ENCODE measurements around the gene FKRP. TPM values are rescaled to one million over a fixed set of nuclear protein-coding genes. Genes with fewer than 3 reads are reported as not detected.
"Not testable (repeated sequence)": the region's sequence is repeated elsewhere in the genome, so short reads cannot be mapped to it uniquely, and the experiment has no call there.

FKRP gene
- total RNA-seq, 3 donors from 2014 or later (not counting 1 experiment from before 2014, with no cell fraction given): 19.1 to 23.3 (median 19.8) TPM

GRCh38 chr19:46775642-46776258, 29.9 kb downstream of the FKRP start:
- Mint-ChIP-seq H3K36me3 (no peaks in the 10 kb centered on the region), H3K4me3 (no peak overlapping the region), H3K4me1 (peaks cover 15 to 34% of the 10 kb centered on the region in 2 donors), H3K9me3 (no peaks in the 10 kb centered on the region), H3K27ac (no peak overlapping the region), H3K27me3 (ENCODE audit: low read depth in 2 of 2) (no peaks in the 10 kb centered on the region)
- H3K36me3 ChIP-seq (ENCODE audit: control insufficient read depth, insufficient read depth, low read length): peaks cover 32% of the 10 kb centered on the region
- ATAC-seq (no peak), DNase-seq (no peak)
- no peak overlapping the region for H3K27ac ChIP-seq (ENCODE audit: low read length)
- H3K9me3 ChIP-seq (ENCODE audit: control insufficient read depth, insufficient read depth, low read length): no peaks in the 10 kb centered on the region
- H3K27me3 ChIP-seq (ENCODE audit: control insufficient read depth, insufficient read depth, low read length): no peaks in the 10 kb centered on the region
- no peak overlapping the region for H3K4me3 ChIP-seq (ENCODE audit: low read length)
- TF ChIP-seq, protein P1, sequence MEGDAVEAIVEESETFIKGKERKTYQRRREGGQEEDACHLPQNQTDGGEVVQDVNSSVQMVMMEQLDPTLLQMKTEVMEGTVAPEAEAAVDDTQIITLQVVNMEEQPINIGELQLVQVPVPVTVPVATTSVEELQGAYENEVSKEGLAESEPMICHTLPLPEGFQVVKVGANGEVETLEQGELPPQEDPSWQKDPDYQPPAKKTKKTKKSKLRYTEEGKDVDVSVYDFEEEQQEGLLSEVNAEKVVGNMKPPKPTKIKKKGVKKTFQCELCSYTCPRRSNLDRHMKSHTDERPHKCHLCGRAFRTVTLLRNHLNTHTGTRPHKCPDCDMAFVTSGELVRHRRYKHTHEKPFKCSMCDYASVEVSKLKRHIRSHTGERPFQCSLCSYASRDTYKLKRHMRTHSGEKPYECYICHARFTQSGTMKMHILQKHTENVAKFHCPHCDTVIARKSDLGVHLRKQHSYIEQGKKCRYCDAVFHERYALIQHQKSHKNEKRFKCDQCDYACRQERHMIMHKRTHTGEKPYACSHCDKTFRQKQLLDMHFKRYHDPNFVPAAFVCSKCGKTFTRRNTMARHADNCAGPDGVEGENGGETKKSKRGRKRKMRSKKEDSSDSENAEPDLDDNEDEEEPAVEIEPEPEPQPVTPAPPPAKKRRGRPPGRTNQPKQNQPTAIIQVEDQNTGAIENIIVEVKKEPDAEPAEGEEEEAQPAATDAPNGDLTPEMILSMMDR (IDR thresholded peaks at IDR 0.05): no peak
- WGBS (ENCODE audit: insufficient coverage): 98% methylated on average over 10 of the region's 11 CpGs
- peaks cover 24% of the 10 kb centered on the region for H3K4me1 ChIP-seq (ENCODE audit: control insufficient read depth, insufficient read depth, low read length)
- intact Hi-C loops (cut with micrococcal nuclease): no loop called here

GRCh38 chr19:46776927-46777911, 31.4 kb downstream of the FKRP start:
- Histone ChIP-seq H3K36me3 (ENCODE audit: control insufficient read depth, insufficient read depth, low read length) (peaks cover 42% of the 10 kb centered on the region), H3K9me3 (ENCODE audit: control insufficient read depth, insufficient read depth, low read length) (no peaks in the 10 kb centered on the region), H3K27me3 (ENCODE audit: control insufficient read depth, insufficient read depth, low read length) (no peaks in the 10 kb centered on the region), H3K4me3 (ENCODE audit: low read length) (no peak overlapping the region), H3K4me1 (ENCODE audit: control insufficient read depth, insufficient read depth, low read length) (peaks cover 24% of the 10 kb centered on the region), H3K27ac (ENCODE audit: low read length) (no peak overlapping the region)
- no peaks in the 10 kb centered on the region for H3K36me3 Mint-ChIP-seq
- ATAC-seq (no peak), DNase-seq (no peak)
- H3K27ac Mint-ChIP-seq: peak overlapping the region; percentile 74 to 79
- peaks cover 15 to 34% of the 10 kb centered on the region in 2 donors for H3K4me1 Mint-ChIP-seq
- WGBS (ENCODE audit: insufficient coverage): 97% methylated on average over 32 of the region's 33 CpGs
- no peaks in the 10 kb centered on the region for H3K9me3 Mint-ChIP-seq
- H3K4me3 Mint-ChIP-seq: no peak overlapping the region
- intact Hi-C loops (cut with micrococcal nuclease): no loop called here
- TF ChIP-seq, protein P1 (IDR thresholded peaks at IDR 0.05): no peak
- no peaks in the 10 kb centered on the region for H3K27me3 Mint-ChIP-seq (ENCODE audit: low read depth in 2 of 2)

GRCh38 chr19:46777956-46778645, 32.2 kb downstream of the FKRP start:
- H3K9me3 ChIP-seq (ENCODE audit: control insufficient read depth, insufficient read depth, low read length); intact Hi-C loops (cut with micrococcal nuclease); DNase-seq; H3K4me3 ChIP-seq (ENCODE audit: low read length); H3K36me3 Mint-ChIP-seq; H3K27me3 ChIP-seq (ENCODE audit: control insufficient read depth, insufficient read depth, low read length); H3K27me3 Mint-ChIP-seq (ENCODE audit: low read depth in 2 of 2); H3K9me3 Mint-ChIP-seq; H3K27ac ChIP-seq (ENCODE audit: low read length): not testable (repeated sequence)
- Mint-ChIP-seq H3K27ac (peak overlapping the region; percentile 74 to 79), H3K4me3 (peak overlapping the region; percentile 37), H3K4me1 (peaks cover 15 to 42% of the 10 kb centered on the region in 2 donors)
- Histone ChIP-seq H3K4me1 (ENCODE audit: control insufficient read depth, insufficient read depth, low read length) (peaks cover 28% of the 10 kb centered on the region), H3K36me3 (ENCODE audit: control insufficient read depth, insufficient read depth, low read length) (peaks cover 51% of the 10 kb centered on the region)
- ATAC-seq: peak; percentile 39 to 57 (median 52)
- WGBS (ENCODE audit: insufficient coverage): 64% methylated on average over 9 of the region's 12 CpGs
